A673 (cell line): ENCODE results near the gene FBXO17. TPM values are rescaled to one million over a fixed set of nuclear protein-coding genes. Genes with fewer than 3 reads are reported as not detected.

ENCODE experiments used
- BruUV-seq: library from RNA; stranded (reverse); fragments of 400-500 nt; replicated peaks from 2 replicates; lab custom pipeline; 2021; lab: Mats Ljungman, UMichigan
- CTCF ChIA-PET: fragments of 300-600 bp; sonication (Branson Sonifier 250); formaldehyde crosslinking; loops from one replicate; lab custom pipeline; 2022; ENCODE audit warnings: antibody characterized with exemption; lab: Charles Lee
- POLR2A ChIA-PET: fragments of 300-600 bp; sonication (Branson Sonifier 250); formaldehyde crosslinking; loops from one replicate; lab custom pipeline; 2022; ENCODE audit warnings: antibody characterized with exemption; ENCODE audit not compliant: low non-redundant PET; lab: Charles Lee
- DNase-seq: peaks from one replicate; pipeline ENCODE4 v3.0.0-alpha.2; 2015; ENCODE audit warnings: low spot score
- H3K27ac ChIP-seq: fragments of 200-600 bp; sonication (generic); 2 replicates; pipeline ENCODE4 v1.5.1; 2016; ENCODE audit warnings: mixed run types, low read depth, mild to moderate bottlenecking, mixed read lengths, antibody characterized with exemption, low read length; ENCODE audit not compliant: poor library complexity, severe bottlenecking
- H3K27me3 ChIP-seq: fragments of 200-600 bp; sonication (generic); replicated peaks from 2 replicates; pipeline ENCODE4 v1.6.1; 2017; ENCODE audit warnings: mixed run types, low read depth, mild to moderate bottlenecking, mixed read lengths, antibody characterized with exemption, low read length; ENCODE audit not compliant: insufficient read depth, poor library complexity
- H3K36me3 ChIP-seq: fragments of 200-600 bp; sonication (generic); 2 replicates; pipeline ENCODE4 v1.6.1; 2016; ENCODE audit warnings: mixed run types, mild to moderate bottlenecking, mixed read lengths, antibody characterized with exemption, low read length; ENCODE audit not compliant: insufficient read depth, poor library complexity, severe bottlenecking
- H3K4me1 ChIP-seq: fragments of 200-600 bp; sonication (generic); 2 replicates; pipeline ENCODE4 v1.6.1; 2017; ENCODE audit warnings: mixed run types, mild to moderate bottlenecking, mixed read lengths, antibody characterized with exemption, low read length; ENCODE audit not compliant: insufficient read depth, poor library complexity, severe bottlenecking
- H3K4me3 ChIP-seq: fragments of 200-600 bp; sonication (generic); 2 replicates; pipeline ENCODE4 v1.5.1; 2016; ENCODE audit warnings: low read depth, mixed run types, mild to moderate bottlenecking, mixed read lengths, low read length; ENCODE audit not compliant: poor library complexity, severe bottlenecking
- H3K9me3 ChIP-seq: fragments of 200-600 bp; sonication (generic); 2 replicates; pipeline ENCODE4 v1.6.1; 2016; ENCODE audit warnings: mixed run types, low read depth, mild to moderate bottlenecking, mixed read lengths, antibody characterized with exemption, low read length; ENCODE audit not compliant: poor library complexity, severe bottlenecking
- EZH2 ChIP-seq: fragments of 200-600 bp; sonication (generic); IDR thresholded peaks from 2 replicates; pipeline ENCODE4 v1.6.1; 2017; ENCODE audit warnings: borderline replicate concordance, low read depth, mild to moderate bottlenecking, mixed read lengths, antibody characterized with exemption, low read length; ENCODE audit not compliant: poor library complexity, severe bottlenecking
- intact Hi-C: fragments of 100-400 bp; cut with micrococcal nuclease; formaldehyde crosslinking; loops from one replicate; pipeline ENCODE4 v1.10.0; 2022; ENCODE audit not compliant: unreplicated experiment
- total RNA-seq: library from RNA; stranded (reverse); gene quantifications from 2 replicates; pipeline ENCODE4 v1.2.3, GENCODE V29; 2021
- TF ChIP-seq, protein P1 (sequence below): fragments of 300-800, 200-600 bp; sonication (generic); conservative IDR thresholded peaks from 2 replicates; pipeline ENCODE4 v1.5.1; 2017; ENCODE audit warnings: low read depth, mild to moderate bottlenecking, antibody characterized with exemption, low read length, moderate library complexity, mixed read lengths

FBXO17 gene
- total RNA-seq, 1 experiment from 2014 or later: 26.0 TPM

DNA sequence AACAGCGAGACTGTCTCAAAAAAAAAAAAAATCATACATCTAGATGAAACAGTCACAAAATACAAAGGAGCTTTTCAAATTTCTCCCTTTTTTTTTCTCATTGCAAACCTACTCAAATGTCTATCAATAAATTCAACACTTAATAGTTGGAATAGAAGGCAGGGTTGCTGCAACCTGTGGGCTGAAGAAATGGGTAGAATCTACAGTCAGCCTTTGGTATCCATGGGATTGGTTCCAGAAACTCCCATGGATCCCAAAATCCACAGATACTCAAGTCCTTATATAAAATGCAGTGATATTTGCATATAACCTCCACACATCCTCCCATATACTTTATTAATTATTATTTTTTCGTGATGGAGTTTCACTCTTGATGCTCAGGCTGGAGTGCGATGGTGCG lies 42.1 kb upstream of the FBXO17 start:
- Histone ChIP-seq H3K4me3 (no peak overlapping the region), H3K9me3 (no peaks in the 10 kb centered on the region), H3K27ac (no peak overlapping the region), H3K27me3 (peaks cover 6% of the 10 kb centered on the region), H3K4me1 (no peaks in the 10 kb centered on the region), H3K36me3 (no peaks in the 10 kb centered on the region)
- ChIA-PET CTCF (no interaction called here), POLR2A (no interaction called here)
- TF ChIP-seq, protein P1, sequence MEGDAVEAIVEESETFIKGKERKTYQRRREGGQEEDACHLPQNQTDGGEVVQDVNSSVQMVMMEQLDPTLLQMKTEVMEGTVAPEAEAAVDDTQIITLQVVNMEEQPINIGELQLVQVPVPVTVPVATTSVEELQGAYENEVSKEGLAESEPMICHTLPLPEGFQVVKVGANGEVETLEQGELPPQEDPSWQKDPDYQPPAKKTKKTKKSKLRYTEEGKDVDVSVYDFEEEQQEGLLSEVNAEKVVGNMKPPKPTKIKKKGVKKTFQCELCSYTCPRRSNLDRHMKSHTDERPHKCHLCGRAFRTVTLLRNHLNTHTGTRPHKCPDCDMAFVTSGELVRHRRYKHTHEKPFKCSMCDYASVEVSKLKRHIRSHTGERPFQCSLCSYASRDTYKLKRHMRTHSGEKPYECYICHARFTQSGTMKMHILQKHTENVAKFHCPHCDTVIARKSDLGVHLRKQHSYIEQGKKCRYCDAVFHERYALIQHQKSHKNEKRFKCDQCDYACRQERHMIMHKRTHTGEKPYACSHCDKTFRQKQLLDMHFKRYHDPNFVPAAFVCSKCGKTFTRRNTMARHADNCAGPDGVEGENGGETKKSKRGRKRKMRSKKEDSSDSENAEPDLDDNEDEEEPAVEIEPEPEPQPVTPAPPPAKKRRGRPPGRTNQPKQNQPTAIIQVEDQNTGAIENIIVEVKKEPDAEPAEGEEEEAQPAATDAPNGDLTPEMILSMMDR: no peak
- TF ChIP-seq EZH2: no peak
- DNase-seq: no peak
- intact Hi-C loops: no loop called here
- BruUV-seq: no TSS peak

DNA sequence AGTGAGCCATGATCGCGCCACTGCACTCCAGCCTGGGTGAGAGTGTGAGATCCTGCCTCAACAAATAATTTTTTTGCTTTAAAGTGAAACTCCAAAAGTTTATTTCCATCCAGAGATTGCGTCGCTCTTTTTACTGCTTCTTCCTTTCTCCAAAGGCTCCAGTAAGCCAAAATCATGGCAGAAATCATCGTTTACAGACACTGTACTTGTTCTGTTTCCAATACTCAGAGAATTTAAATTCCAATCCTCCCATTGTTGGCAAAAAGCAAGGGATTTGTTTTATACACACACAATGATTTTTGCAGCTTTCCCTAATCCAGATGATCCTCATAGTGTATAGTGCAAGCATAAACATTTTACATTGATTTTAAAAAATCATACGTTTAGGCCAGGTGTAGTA lies 41.5 kb upstream of the FBXO17 start:
- Histone ChIP-seq H3K4me1 (no peaks in the 10 kb centered on the region), H3K27me3 (peaks cover 6% of the 10 kb centered on the region), H3K9me3 (no peaks in the 10 kb centered on the region), H3K36me3 (no peaks in the 10 kb centered on the region), H3K27ac (no peak overlapping the region), H3K4me3 (no peak overlapping the region)
- BruUV-seq: no TSS peak
- ChIA-PET CTCF (no interaction called here), POLR2A (no interaction called here)
- TF ChIP-seq, protein P1: no peak
- no peak for TF ChIP-seq EZH2
- DNase-seq: no peak
- intact Hi-C loops: no loop called here

DNA sequence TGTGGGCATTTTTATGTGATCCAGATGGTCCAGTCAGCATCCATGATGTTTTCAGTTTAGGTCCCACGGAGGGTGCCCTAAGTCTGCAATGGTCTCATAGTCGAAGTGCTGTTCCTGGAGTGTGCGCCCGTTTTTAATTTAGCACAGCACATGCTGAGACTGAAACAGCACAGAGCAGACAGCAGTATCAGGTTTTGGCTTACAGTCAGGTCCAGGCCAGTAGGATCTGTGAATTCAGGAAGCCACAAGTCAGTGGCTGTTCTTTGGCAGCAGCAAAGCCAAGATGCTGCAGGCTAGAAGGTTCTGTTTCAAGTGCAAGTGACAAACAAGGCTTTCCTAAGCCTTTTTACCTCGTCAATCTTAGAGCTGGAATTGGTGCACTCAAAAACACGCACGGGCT lies 38.5 kb upstream of the FBXO17 start:
- no peak overlapping the region for H3K4me3 ChIP-seq
- H3K36me3 ChIP-seq: no peaks in the 10 kb centered on the region
- no peak for DNase-seq
- ChIA-PET POLR2A (no interaction called here), CTCF (no interaction called here)
- H3K9me3 ChIP-seq: no peaks in the 10 kb centered on the region
- peaks cover 6% of the 10 kb centered on the region for H3K27me3 ChIP-seq
- H3K27ac ChIP-seq: no peak overlapping the region
- BruUV-seq: no TSS peak
- intact Hi-C loops: no loop called here
- no peaks in the 10 kb centered on the region for H3K4me1 ChIP-seq
- no peak for TF ChIP-seq EZH2
- TF ChIP-seq, protein P1: no peak
